GM21526 (cell line): ENCODE measurements around the gene NID2.

Source experiments
- ATAC-seq: cut with Tn5 transposase; IDR thresholded peaks from one replicate; pipeline ENCODE4 v1.9.1; 2021; ENCODE audit warnings: moderate library complexity; ENCODE audit not compliant: unreplicated experiment, low FRiP score

The NID2 gene

DNA sequence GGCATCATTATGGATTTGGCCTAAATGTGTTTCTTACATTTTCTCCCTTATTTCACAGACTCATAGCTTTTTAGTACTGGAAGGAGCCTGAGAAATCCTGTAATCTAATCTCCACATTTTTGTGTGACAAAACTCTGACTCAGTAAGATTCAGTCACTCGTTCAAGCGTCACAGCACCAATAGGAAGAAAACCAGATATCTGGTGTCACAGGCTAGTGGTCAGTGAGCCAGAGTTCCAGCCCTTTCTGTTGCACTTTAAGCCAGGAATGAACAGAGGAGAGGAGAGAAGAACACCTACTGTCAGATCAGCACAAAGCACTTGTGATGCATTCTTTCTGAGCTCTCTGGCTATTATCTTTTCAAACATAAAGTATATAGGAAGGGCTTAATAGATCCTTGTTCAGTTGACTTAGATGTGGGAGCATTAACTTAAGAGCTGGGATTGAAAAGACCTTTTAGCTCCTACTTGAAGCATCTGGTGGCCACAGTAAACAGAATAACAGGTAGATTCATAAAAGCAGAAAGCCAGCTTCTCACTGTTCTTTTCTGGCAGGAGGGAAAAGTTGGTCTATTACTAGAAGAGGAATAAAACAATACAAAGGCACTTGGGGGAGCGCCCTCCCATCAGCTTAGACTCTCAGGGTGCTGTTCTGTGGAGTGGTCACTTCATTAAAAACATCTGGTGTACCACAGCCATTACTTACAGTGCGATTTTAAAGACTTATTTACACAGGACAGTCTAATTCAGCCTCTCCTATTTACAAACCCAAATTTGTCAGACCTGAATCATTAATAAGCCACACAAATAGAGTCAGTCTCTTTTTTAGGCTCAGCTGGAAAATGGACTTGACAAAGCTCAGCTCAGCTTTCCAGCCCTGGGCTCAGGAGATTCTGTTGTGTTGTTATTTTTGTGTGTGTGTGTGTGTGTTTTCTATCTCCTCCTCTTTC lies 12.2 kb upstream of the NID2 start:
- no peak for ATAC-seq

DNA sequence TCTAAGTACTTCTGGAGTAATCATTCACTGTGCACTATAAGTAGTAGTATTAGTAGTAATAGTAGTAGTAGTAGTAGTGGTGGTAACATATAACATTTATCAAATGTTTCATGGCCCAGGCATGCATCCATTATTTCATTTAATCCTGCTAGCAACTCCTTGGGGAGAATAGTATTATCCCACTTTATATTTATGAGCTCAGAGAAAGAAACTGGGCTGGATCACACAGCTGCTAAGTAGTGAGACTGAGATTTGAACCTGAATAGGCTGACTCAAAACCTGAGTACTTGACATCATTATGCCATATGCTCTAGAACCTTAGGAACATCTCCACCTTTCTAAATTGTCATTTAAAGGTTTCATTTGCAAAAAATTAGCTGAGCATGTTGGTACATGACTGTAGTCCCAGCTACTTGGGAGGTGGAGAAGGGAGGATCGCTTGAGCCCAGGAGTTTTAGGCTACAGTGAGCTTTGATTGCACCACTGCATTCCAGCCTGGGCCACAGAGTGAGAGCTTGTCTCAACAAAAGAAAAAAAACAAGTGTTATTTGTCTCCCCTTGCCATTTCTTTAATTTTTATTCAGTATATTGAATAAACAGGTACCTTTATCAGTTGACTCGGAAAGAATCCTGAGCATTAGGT lies 11.4 kb upstream of the NID2 start:
- ATAC-seq = no peak

DNA sequence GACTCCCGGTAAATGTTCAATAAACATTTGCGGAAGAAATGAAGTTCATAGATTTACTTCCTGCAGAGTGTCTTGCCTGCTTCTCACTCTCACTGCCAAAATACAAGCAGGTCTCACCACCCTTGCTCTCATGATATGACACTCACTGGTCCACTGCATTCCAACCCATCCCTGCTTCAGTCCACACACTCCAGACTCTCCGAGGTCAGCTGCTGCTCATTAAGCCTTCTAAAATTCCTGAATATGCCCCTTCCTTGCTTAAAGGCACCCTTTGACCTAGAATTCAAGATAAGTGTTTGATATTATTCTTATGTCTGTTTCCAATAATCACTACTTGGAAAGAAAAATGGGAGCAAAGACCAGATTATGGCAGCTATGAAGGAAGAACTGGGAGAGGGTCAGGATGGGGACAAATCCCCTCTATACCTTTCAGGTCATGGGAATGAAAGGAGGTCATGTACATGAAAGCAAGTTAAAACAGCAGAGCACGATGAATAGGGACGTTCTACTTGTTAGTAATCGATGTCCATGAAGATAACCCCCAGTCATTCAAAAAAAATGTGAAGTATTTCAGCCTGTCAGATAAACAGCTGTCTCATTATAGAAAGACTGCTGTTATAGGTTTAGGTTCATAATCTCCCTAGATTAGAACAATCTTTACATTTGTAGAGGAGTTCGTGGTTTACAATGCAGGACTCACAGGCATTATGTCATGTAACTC lies 10.5 kb upstream of the NID2 start:
- ATAC-seq = no peak

DNA sequence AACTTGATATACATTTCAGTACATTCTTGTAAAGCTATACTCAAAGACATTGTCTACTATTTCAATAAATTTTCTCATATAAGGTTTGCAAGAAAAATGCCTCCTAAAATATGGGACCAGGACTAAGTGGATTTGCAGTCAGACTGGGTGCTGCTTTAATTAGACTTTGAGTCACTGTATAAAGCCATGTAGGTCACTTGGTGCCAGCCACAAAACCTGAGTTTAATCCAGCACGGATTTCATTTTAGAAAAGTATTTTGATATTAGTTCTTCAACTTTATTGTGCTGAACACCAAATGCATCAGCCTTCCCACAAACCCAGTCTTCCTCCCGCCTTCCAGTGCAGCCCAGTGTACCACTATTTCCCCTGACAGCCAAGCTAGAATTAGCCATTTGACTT lies 9.9 kb upstream of the NID2 start:
- no peak for ATAC-seq

DNA sequence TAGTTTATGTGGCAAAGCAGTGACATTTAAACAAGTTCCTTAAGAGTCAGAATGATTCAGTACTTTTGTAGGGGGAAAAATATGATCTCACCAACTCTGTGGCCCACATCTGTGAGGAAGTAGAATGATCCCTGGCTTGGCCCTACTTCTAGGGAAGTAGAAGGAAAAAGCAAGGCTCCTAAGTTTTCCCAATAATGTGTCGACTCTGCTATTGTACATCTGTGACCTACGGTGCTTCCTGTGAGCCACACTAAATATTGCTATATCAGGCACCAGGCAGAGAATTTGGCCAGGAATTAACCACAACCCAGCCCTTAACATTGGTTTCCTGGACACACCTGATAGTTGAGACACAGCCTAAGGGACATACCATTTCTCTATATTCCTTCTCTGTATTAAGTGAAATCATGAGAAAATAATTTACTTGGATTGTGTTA lies 9.3 kb upstream of the NID2 start:
- ATAC-seq = no peak

DNA sequence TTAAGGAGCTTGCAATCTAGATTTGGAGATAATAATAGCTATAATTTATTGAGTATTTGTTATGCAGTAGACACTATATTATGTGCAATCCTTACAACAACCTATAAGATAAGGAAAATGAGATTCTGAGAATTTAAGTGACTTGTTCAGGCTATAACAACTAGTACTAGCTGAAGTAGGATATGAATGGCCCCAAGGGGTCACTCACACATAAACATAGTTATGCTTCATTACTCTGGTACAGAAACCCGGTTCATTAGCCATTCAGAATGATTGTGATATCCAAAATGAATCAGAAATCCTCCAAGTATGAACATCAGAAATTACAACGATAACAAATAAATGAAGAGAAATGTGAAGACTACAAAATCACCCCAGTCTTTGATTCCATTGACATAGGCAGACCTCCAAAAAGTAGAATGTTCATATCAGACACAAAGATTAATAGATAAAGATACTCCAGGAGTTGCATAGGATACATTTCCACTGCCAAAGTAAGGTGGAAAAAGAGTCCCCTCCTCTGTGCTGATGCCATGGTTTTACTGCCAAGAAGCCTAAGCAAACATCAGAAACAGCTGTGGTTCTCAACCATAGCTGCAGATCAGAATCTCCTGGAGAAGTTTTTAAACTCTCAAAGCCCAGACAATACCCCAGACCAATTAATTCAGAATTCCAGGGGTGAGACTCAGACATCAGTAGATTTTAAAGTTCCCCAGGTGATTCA lies 8.6 kb upstream of the NID2 start:
- no peak for ATAC-seq

DNA sequence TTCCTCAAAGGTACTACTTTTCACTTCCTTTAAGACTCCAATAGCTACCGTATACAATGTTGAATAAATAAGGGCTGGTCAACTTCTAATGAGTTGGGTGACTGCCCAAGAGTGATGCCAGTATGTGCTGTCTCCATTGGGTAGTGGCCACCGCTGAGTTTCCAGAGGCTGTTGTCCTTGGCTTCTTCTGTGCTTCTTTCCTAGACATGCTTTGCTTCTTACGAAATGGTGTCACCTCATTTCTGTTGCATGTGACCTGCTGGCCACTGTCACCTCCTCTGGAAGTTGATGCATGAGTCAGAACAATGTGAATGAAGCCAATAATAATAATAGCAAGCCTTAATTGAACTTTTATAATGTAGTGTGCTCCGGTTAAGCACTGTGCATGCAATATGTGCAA lies 7.5 kb upstream of the NID2 start:
- no peak for ATAC-seq

DNA sequence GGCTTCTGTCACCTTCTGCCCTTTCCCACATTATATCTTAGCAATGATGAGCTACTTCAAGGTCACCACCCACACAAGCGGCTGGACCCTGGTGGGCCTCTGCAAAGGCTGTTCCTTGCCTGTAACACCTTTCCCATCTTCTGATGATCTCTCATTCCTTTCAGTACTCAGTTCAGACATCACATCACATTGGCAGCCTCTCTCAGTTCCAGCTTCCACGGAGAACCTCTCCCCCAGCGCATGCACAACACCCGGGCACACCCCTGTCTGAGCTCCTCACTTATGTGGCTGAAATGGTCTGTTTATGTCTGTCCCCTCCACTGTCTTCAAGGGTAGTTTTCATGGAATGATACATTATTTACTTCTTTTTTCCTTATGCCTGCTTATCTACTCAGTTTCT lies 6.5 kb upstream of the NID2 start:
- no peak for ATAC-seq

DNA sequence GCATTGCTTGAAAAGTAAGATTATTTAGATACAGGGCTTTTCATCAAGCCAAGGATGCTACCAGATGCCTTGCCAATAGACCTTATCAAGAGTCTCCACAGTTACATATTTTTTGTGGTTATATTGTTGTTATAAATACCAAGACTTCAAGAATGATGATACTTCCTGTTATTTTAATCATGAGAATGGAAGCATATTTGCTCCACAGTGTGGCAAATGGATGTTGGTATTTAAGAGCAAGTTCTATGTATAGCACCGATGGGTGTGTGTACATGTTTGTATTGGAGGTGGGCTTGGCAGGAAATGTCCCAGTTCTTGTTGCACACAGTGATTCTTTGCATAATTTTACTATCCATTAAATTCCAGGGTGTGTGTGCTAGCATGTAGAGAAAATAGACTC lies 4.4 kb upstream of the NID2 start:
- ATAC-seq = no peak

DNA sequence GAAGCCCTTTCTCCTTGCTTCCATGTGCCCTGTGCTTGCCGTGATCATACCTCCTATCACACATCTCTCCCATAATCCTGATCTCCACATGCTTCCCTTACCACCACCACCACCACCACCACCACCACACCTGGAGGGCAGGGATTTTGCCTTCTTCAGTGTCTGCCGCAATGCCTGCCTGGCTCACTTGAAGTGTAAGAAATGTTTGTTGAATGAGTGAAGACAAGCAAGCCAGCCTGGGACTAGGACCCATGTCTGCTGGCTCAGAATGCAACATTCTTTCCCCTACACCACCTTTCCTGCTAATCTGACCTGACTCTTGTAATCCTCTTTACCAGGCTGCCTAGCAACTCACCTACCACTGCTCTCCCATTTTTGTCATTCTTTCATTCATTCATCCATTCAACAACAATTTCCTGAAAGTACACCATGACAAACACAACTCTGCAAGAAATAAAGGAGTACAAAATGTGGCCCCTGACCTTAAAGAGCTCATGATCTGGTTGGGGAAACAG lies 3.5 kb upstream of the NID2 start:
- ATAC-seq = no peak

DNA sequence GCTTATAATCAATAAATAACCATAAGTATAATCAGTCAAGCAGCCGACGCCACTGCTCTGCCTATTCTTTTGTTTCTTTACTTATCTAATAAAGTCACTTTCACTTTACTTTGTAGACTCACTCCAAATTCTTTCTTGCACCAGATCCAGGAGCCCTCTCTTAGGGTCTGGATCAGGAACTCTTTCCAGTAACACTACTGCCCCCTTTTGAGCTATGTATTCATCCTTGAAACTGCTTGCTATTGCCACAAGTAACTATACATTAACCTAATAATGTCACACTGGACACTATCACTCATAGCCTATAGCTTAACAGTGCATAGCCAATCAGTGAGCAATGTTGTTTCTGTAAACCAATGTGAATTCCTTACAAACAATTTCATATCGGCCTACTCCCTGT lies 2.8 kb upstream of the NID2 start:
- no peak for ATAC-seq

DNA sequence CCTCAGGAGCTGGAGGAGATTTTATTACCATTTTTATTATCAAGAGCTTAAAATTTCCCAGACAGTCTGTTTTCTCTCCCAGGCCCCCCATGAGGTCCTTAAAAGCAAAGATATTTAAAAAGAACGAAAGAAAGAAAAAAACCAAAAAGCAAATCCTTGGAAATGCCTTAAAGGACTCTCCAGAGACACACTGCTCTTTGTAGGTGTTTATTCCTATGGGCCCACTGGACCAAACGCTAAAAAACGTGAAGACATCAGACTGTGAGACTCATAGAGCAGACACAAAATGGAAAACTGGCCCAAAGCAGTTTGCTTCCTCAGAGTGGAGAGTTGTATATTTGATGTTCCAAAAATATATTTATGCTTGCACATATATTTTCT lies 1.2 kb upstream of the NID2 start:
- ATAC-seq = no peak

DNA sequence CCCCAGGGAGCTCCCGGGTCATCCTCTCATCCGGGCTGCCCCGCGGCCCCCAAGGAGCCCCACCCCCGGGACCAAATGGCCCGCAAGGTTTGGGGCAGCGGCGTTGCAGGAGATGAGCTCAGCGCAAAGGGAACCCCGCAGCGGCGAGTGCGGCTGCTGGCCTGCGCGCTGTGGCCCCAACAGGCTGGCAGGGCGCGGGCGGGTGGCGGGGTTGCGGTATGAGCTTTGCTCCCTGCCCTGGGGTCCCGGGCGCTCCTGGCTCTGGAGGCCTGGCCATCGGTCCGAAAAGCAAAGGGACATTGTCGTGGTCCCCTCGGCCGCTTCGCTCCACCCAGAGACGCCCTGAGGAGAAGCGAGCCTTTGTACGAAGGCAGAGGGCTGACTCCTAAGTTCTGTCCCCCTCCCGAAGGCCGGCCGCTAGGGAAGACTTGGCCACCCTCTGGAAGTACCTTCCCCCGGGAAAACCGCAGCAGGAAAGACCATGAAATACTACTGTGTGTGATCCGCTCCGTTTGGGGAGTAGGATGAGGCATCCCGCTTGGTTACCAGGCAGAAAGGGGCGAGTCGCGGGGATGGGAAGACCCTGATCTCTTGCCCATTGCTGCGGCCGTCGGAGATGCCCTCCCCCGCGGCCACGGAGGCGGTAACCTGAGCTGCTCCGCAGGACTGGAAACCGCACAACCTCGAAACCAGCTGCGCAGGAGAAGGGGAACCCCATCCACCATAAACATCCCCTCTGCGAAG lies 620 bp upstream of the NID2 start:
- ATAC-seq = no peak

DNA sequence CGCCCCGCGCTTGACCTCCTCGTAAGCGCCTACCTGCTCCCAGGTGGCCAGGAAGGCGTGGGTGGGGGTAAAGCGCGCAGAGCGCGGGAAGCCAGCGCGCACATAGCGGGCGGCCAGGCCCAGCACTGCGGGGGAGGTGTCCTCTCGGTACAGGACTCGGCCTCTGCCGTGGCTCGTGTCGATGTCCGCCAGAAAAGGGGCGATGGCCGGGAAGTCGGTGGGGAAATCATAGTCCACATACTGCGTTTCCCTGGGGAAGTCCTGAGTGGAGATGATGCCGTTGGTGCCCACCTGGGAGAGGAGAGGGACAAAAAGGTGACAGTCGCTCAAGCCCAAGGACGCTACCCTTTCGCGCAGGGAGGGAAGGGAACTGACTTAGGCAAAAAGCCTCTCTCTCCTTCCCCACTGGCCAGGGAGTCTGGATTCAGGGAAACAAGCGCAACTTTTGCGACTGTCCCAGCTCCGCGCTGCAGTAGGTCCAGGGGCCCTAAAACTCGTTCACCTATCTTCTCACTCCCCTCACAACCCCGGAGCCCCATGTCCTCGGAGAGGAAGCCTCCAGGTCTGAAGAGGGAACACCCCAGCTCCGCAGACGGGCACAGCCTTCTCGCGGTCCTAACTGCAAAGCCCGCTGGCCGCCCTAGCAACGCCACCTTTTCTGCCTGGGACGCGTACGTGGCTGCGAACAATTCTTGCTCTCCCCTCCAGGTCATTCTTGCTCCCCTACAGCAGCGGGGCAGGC lies 815 bp downstream of the NID2 start:
- ATAC-seq = no peak

DNA sequence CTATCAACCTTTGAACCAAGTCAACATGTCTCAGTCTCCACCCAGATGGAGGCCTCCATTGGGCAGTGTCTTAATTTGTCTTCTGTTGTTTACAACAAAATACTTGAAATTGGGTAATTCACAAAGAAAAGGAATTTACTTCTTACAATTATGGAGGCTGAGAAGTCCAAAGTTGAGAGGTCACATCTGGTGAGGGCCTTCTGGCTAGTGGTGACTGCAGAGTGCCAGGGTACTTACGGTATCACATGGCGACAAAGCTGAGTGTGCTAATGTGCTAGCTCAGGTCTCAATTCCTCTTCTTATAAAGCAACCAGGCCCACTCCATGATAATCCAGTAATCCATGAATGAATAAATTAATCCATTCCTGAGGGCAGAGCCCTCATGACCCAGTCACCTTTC lies 4.7 kb downstream of the NID2 start:
- ATAC-seq = no peak

DNA sequence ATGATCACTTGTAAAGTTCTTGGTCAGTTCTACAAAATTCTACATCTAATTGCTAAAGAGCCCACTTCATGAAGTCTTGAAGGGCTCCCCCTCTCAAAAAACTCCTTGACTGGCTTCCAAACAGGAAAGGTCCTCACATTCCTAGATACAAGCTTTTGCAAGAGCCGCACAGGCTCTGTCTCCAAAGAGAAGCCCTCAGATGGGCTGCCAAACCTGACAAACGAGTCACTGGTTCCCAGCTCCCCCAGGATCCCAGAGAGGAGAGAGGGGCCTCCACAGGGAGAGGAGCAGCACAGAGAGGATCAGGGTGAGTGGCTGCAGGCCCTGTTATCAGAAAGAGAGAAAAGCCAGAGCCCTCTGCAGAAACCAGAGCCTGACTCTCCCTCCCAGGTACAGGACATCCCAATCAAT lies 5.8 kb downstream of the NID2 start:
- ATAC-seq = no peak

DNA sequence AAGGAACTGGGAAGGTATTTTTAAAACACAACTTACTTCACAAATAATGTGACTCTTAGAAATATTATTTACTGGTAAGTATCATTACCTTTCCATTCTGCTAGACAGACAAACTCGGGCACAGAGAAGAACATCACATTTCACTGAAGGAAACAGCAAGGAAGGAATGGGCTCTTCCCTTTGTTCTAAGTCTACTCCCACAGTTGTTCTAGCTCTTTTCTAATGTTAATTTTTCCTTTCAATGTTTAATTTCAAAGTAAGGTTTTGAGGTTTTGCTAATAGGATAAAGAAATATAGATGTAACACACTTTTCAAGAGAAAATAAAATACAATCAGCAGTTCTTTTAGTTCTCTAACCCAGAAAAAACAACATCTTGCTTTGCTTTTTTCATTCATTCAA lies 7.0 kb downstream of the NID2 start:
- ATAC-seq = no peak

DNA sequence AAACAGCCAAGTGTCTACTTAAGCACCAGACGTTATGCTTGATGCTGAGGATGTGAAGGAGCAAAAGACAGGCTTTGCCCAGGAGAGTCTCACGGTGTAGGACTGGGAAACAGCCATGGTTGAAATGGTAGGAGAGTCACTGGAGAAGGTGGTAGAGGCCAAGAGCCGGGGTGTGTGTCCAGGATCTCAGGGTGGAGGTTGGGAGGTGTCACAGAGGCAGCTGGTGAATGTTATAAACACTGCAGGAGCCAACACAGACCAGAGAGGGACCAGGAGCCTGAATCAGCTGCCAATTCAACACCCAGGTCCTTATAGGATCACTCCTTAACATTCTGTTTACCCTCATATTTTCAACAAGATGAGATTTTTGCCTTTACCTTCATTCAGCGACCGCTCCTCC lies 7.5 kb downstream of the NID2 start:
- no peak for ATAC-seq

DNA sequence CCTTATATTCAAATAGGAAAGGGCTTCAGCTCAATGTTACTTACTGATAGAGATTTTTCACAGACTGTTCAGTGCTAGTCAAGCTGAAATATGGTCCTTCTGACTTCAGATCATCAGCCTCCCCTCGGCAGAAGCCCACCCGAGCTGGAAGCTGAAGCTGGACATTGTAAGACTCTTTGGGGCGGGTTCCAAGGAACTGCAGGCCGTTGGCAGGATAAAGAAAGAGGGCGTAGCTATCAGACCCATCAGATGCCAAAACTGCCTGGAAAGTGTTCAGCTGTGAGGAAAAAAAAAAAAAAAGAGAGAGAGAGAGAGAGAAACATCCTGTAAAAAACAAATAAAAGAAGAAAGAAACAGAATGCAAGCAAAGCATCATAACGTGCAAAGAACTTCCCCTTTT lies 8.8 kb downstream of the NID2 start:
- ATAC-seq = no peak
